Measurements from ENCODE around the gene BEND4. TPM values are rescaled to one million over a fixed set of nuclear protein-coding genes. Genes with fewer than 3 reads are reported as not detected.
A peak's percentile ranks its signal among the peaks of the same experiment; 100 is the strongest.

BEND4 gene
- total RNA-seq, 1 experiment from 2014 or later = not detected

DNA sequence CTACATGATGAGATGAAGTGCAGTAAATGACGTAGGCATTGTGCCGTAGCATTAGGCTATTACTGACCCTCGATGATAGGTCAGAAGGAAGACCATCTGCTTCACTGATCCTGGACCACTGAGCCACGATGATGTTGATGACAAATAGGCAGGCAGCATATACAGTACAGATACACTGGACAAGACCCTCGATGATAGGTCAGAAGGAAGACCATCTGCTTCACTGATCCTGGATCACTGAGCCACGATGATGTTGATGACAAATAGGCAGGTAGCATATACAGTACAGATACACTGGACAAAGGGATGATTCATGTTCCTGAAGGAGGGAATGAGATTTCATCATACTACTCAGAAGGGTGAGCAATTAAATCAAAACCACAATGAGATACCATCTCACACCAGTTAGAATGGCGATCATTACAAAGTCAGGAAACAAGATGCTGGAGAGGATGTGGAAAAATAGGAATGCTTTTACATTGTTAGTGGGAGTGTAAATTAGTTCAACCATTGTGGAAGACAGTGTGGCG, 50.9 kb downstream of the BEND4 start:
- Histone ChIP-seq H3K9me3 (ENCODE audit: insufficient read depth, low read depth) (no peaks in the 10 kb centered on the region), H3K4me2 (no peak overlapping the region), H2AFZ (no peak overlapping the region), H3K4me1 (replicated peaks; ENCODE audit: insufficient read depth) (no peaks in the 10 kb centered on the region), H3K27ac (no peak overlapping the region), H4K20me1 (ENCODE audit: insufficient read depth) (no peaks in the 10 kb centered on the region), H3K27me3 (ENCODE audit: insufficient read depth, low read depth) (no peaks in the 10 kb centered on the region), H3F3A (ENCODE audit: insufficient read depth, low read depth) (no peaks in the 10 kb centered on the region), H3K36me3 (ENCODE audit: low read depth) (no peaks in the 10 kb centered on the region), H3K4me3 (no peak overlapping the region), H3K9me2 (ENCODE audit: insufficient read depth) (no peaks in the 10 kb centered on the region), H3K79me2 (ENCODE audit: low read depth) (no peaks in the 10 kb centered on the region)
- DNase-seq = peak in 1 of 2 experiments; percentile 65
- intact Hi-C loops (cut with micrococcal nuclease; ENCODE audit: unreplicated experiment) = no loop called here
- CTCF ChIA-PET = no interaction called here
- POLR2A ChIA-PET (ENCODE audit: unreplicated experiment) = no interaction called here
- TF ChIP-seq CTCF (conservative IDR thresholded peaks at IDR 0.05) = no peak
- TF ChIP-seq EZH2 (IDR thresholded peaks at IDR 0.05; ENCODE audit: low read depth) = no peak
- no TSS peak for BruUV-seq (replicated peaks)

- Histone ChIP-seq H3K79me2 (ENCODE audit: low read depth) (no peaks in the 10 kb centered on the region), H3K9me3 (ENCODE audit: insufficient read depth, low read depth) (no peaks in the 10 kb centered on the region), H3K9me2 (ENCODE audit: insufficient read depth) (no peaks in the 10 kb centered on the region), H4K20me1 (ENCODE audit: insufficient read depth) (no peaks in the 10 kb centered on the region; the same call in 1 of the 2 replicates), H3K27ac (no peak overlapping the region), H3F3A (ENCODE audit: insufficient read depth, low read depth) (no peaks in the 10 kb centered on the region), H3K4me1 (replicated peaks; ENCODE audit: insufficient read depth) (no peaks in the 10 kb centered on the region), H3K36me3 (ENCODE audit: low read depth) (peaks cover 3% of the 10 kb centered on the region; the same call in 1 of the 2 replicates), H3K4me2 (no peak overlapping the region), H2AFZ (no peak overlapping the region), H3K4me3 (no peak overlapping the region), H3K27me3 (ENCODE audit: insufficient read depth, low read depth) (no peaks in the 10 kb centered on the region)
- intact Hi-C loops (cut with micrococcal nuclease; ENCODE audit: unreplicated experiment) = no loop called here
- no TSS peak for BruUV-seq (replicated peaks)
- ChIA-PET CTCF (no interaction called here), POLR2A (ENCODE audit: unreplicated experiment) (no interaction called here)
- TF ChIP-seq CTCF (conservative IDR thresholded peaks at IDR 0.05) (no peak), EZH2 (IDR thresholded peaks at IDR 0.05; ENCODE audit: low read depth) (no peak)
- DNase-seq = no peak
Measured at GRCh38 chr4:42088386-42088785, 64.1 kb downstream of the BEND4 start.

GRCh38 chr4:42083816-42084215, 68.6 kb downstream of the BEND4 start:
- ChIA-PET CTCF (no interaction called here), POLR2A (ENCODE audit: unreplicated experiment) (no interaction called here)
- no peaks in the 10 kb centered on the region for H3K9me2 ChIP-seq (ENCODE audit: insufficient read depth)
- no peak overlapping the region for H3K27ac ChIP-seq
- H3K4me3 ChIP-seq = no peak overlapping the region
- no peaks in the 10 kb centered on the region; the same call in 1 of the 2 replicates for H4K20me1 ChIP-seq (ENCODE audit: insufficient read depth)
- no peak overlapping the region for H3K4me2 ChIP-seq
- peaks cover 4% of the 10 kb centered on the region for H3K36me3 ChIP-seq (ENCODE audit: low read depth)
- TF ChIP-seq CTCF (conservative IDR thresholded peaks at IDR 0.05) (no peak), EZH2 (IDR thresholded peaks at IDR 0.05; ENCODE audit: low read depth) (no peak)
- no peaks in the 10 kb centered on the region for H3K4me1 ChIP-seq (replicated peaks; ENCODE audit: insufficient read depth)
- intact Hi-C loops (cut with micrococcal nuclease; ENCODE audit: unreplicated experiment) = no loop called here
- no TSS peak for BruUV-seq (replicated peaks)
- no peaks in the 10 kb centered on the region for H3F3A ChIP-seq (ENCODE audit: insufficient read depth, low read depth)
- DNase-seq = no peak
- no peak overlapping the region for H2AFZ ChIP-seq
- H3K79me2 ChIP-seq (ENCODE audit: low read depth) = no peaks in the 10 kb centered on the region
- H3K27me3 ChIP-seq (ENCODE audit: insufficient read depth, low read depth) = no peaks in the 10 kb centered on the region
- H3K9me3 ChIP-seq (ENCODE audit: insufficient read depth, low read depth) = no peaks in the 10 kb centered on the region
